Fibroblast of peridontal ligament (primary cell): ENCODE measurements around the gene RIOK3.
A peak's percentile ranks its signal among the peaks of the same experiment; 100 is the strongest.
"Not testable (repeated sequence)": the region's sequence is repeated elsewhere in the genome, so short reads cannot be mapped to it uniquely, and the experiment has no call there.

Source experiments
- DNase-seq: peaks from one replicate; pipeline ENCODE4 v3.0.0-alpha.2; 2010; ENCODE audit errors: extremely low read depth

The RIOK3 gene

DNA sequence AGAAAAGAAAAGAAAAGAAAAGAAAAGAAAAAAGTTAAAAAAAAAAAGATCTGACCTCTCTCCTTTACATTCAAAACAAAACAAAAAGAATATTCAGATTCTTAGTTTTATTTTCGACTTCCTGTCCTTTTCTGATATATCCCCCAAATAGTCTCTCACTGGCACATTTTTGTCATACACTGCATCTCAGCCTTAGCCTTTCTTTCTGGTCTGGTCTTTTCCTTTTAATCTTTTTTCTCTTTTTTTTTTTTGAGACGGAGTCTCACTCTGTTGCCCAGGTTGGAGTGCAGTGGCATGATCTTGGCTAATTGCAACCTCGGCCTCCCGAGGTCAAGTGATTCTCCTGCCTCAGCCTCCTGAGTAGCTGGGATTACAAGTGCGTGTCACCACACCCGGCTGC is 1.6 kb upstream of the RIOK3 start:
- DNase-seq = no peak

DNA sequence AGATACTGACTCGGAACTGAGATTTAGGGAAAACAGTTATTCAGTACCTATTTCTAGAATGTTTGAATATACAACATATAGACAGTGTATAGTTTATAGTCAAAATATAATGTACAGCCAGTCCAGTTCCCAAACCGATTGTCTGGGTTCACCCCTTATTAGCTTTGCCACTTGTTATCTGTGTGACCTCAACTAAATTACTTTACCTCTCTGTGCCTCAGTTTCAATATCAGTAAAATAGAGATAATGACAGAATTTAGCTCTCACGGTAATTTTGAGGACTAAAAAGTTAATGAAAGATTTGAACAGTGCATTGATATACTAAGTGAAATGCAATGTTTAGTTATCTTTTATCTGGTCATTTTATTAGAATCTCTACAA is 750 bp upstream of the RIOK3 start:
- no peak for DNase-seq

DNA sequence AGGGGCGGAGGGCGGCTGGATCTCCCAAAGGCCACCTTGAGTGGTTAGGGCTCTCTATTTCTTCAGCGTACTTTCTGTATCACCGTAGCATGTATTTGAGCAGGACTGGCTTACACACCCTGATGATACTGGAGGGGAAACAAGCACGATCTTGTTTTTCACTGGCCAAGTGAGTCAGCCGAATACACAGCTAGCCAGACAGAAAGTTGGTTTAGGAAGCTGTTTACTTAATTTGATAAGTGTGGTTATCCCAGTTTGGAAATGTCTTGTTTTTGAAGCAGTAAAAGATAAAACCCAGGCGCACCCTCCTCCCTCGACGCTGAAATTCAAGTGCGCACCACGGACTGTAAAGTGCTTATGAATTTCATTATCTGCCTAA is 582 bp downstream of the RIOK3 start:
- peak; percentile 59 for DNase-seq

DNA sequence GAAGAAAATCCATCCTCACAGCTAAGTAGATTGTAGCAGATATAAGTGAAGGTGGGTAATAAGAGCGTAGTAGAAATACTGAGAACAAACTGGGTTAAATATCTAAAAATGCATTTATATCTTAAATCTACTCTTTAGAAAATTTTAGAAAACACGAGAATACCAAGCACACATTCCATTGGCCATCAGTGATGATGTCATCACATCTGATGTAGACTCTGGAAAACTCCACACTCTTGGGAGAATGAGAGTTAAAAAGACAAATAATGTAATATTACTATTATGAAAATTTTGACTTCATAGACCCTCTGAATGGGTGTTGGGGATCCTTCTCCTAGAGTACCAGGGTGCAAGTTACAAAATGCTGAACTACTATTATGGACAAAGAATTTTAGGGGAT is 3.7 kb downstream of the RIOK3 start:
- DNase-seq = no peak

DNA sequence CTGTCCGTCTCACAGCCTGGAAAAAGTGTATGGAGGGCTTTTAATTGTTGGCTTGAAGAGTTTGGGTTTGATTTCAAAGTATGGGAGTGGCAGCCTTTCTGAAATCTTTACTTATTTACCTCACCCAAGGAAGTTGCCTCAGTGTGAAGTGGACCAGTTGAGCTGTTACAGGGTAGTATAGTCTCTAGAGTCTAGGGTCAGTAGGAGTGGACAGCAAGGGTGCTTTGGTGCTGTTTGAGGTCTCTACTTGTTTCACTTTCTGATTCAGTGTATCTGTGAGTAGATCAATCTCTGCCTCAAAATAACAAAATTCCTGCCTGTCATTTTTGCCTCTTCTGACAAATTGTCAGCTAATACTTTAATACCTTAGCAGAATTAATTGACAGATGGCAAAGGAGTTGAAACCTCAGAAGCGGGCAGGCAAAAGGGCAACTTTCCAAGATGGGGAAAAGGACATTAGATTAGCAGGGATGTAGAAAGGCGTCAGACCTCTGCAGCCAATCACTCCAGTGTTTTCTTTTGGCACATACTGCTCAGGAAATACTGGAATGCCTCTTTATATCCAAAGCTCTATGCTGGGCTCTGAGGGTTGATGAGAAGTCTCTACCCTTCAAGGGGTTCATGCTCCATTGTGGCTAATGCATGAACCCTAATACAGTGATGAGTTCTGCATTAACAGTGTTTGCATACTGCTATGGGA is 5.9 kb downstream of the RIOK3 start:
- no peak for DNase-seq

DNA sequence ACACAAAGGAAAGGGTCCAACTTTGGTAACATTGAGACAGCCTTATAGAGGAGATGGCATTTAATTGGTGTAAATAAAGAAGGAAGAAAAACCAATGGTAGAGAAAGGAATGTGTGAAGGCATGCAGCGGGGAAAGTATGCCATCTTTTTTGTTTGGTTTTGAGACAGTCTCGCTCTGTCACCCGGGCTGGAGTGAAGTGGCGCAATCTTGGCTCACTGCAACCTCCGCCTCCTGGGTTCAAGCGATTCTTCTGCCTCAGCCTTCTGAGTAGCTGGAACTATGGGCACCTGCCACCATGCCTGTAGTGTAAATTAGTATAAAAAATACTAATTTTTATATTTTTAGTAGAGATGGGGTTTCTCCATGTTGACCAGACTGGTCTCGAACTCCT is 6.4 kb downstream of the RIOK3 start:
- DNase-seq = no peak

DNA sequence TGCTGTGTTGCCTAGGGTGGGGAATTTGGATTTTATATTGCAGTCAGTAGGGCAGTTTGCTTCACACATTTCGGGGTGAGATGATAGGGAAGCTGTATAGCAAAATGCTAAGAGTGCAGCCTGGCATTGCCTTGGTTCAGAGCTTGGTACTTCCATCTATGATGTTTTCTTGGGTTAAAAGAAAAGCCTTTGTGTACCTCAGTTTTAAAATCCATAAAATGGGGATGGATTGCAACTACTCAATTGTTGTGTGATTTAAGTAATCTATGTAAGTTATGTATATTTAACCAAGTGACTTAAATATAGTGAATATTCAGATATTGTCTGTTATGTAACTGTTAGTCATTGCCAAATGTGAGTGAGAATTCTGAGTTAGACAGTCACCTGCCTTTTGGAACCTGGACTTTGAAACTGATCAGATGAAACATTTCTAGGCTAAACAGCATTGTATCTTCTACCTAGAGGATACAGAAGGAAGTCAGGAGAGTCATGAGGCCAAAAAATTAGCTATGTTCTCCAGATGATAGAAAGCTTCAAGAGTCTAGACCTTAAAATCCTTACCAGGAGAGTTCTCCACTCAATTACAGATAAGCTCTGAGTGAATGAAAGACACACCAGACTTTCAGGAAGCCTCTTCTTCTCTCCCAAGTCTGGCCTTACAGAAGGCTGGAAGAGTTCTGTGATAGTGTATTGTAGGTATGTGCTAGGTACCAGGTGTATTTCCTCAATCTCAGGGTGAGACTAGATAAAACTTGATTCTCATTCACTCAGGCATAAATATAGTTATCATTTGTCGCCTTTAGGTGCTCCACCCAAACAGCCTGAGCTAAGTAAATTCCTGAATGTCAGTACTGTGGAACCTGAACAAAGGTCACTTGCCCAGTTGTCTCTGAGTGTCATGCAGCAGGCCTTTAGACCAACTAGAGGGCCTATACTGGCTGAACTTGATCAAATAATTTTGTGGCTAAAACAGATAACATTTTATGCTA is 7.5 kb downstream of the RIOK3 start:
- DNase-seq = no peak

DNA sequence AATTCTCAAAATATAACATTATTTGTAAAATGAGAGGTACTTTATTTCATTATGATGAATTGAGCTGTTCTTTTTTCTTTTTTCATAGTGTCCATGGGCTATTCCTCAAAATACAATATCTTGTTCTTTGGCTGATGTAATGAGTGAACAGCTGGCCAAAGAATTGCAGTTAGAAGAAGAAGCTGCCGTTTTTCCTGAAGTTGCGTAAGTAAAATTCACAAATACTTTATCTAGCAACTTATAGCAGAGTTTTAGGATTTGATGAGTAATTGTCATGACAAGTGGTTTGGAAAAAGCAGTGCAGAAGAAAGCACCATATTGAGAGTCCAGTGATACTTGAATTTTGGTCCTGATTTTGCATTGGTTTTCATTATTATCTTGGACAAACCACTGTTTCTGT is 9.8 kb downstream of the RIOK3 start:
- DNase-seq = no peak

DNA sequence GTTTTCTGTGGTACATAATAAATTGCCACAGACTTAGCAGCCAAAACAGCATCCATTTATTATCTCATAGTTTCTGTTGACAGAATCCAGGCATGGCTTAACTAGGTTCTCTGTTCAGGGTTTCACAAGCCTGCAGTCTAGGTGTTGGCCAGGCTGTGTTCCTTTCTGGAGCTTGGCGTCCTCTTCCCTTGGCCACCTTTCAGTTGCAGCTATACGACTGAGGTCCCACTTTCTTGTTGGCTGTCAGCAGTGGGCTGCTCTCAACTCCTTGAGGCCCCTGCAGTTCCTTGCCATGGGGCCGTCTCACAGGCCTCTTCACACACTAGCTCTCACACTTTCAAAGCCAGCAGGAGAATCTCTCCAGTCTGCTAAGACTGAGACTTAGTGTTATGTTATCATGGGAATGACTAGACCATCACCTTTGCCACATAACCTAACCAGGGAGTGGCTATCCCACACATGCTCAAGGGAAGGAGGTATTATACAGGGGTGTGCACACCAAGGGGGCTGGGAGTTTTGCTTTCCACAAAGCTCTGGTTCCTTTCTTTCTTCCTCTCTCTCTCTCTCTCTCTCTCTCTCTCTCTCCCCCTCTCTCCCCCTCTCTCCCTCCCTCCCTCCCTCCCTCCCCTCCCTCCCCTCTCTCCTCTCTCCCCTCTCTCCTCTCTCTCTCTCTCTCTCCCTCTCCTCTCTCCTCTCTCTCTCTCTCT is 15.8 kb downstream of the RIOK3 start:
- DNase-seq = no peak

DNA sequence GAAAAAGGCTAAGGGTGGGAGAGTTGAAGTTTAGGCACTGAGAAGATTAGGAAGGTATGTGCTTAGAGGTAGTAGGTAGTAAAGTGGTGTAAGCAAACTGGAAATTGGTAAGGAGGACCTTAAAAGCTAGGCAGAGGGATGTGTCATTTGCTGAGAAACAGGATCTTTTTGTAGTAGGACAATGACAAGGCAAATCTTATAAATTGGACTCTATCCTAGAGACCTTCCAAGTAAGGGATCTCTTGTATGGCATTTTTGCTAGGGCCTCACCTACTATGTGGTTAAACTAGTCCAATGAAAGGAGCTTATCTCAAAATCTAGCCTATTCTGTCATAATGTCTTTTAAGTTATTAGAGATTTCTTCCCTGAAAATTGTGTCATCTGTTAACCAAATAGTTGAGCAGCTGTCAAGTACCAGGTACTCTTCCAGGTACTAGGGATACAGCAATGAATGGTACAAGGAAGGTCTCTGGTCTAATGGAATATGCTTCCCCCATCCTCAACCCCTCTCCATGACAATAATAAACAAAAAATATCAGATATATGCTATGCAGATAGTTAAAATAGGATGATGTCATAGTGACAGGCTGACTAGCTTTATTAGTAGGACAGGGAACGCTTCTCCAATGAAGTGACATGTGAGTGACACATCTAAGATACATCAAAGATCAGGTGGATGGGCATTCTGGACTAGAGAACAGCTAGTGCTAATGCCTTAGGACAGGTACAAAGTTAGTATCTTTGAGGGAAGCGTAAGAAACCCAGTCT is 17.7 kb downstream of the RIOK3 start:
- DNase-seq = no peak

DNA sequence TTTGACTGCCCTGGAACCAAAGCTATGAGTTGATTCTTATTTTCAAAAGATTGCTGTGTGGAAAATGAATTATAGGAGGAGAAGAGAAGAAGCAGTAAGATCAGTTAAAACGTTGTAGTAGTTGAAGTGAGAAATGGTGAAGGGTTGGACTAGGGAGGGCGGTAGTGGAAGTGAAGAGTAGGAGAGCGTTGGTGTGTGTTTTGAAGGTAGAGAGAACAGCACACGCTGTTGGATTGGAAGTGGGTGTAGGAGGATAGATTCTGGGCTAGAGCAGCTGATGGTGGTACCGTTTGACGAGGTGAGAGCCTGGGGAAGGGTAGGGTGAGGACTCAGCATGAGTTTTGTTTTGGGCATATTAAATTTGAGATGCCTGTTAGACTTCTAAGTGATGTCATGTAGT is 18.4 kb downstream of the RIOK3 start:
- DNase-seq = no peak

DNA sequence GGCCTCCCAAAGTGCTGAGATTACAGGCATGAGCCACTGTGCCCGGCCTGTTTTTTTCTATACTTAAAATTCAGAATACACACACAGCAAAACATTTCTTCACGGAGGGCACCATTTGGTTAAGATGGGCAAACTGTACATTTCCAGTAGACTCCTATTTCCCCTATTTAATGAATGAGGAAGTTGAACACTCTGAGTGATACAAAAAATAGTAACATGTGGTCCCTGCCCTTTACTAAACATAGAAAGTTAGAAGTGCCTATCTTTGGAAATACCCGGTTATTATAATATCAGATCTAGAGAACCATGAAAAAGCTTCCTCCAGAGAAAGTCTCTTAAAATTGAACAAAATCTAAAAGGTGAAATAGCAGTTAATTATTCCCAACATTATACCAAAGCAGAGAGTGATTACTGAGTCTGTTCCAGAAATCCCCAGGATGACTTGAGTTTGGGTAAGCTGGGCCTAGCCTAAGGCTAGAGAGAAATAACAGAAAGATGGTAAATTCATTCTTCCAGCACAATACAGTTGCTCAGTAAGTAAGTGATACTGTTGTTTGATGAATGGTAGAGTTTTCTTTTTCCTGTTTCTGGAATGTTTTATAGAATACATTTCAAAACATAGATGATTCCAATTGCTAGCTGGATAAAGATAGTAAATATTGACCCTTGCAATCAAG is 26.9 kb downstream of the RIOK3 start:
- DNase-seq = no peak

DNA sequence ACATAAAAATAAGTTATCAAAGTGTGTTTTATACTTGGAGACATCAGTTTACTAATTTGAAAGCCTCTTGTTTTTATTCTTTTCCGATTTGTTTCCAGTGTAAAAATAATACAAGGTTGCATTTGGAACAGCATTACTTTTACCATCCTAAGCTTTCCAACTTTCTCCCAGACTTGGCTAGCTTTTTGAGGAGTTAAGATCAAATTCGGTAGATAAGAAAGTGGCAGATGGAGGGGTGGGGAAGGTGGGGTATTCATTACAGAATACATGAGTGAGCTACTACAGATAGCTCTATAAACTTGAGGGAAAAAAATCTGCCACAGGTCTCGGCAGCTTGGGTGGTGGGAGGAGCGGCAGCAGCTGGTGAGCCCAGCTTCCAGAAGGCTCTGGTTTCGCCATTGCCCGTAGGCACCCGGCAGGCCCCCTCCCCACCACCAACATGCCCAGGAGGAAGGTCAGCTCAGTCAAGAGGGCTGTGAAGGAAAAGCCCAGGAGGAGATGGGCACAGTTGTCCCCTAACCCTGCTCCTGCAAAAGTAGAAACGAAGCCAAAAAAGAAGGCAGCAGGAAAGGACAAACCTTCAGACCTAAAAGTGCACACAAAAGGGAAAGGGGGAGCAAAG is 31.6 kb downstream of the RIOK3 start:
- no peak for DNase-seq

DNA sequence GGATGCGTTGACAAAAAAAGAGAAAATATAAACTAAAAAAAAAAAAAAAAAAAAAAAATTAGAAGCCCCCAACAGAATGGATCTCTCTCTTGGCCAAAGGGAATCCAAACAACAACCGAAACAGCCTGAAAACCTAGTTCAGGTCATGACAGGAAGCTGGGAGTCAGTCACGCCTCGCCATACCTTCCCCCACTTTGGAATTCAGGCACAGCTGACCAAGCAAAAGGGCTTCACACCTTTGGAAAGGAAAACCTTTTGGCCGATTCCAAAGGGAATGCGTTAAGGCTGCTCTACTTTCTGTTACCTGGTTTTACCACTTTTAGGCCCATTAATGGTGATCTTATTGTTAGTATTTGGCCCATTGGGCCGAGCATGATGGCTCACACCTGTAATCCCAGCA is 32.3 kb downstream of the RIOK3 start:
- no peak for DNase-seq

DNA sequence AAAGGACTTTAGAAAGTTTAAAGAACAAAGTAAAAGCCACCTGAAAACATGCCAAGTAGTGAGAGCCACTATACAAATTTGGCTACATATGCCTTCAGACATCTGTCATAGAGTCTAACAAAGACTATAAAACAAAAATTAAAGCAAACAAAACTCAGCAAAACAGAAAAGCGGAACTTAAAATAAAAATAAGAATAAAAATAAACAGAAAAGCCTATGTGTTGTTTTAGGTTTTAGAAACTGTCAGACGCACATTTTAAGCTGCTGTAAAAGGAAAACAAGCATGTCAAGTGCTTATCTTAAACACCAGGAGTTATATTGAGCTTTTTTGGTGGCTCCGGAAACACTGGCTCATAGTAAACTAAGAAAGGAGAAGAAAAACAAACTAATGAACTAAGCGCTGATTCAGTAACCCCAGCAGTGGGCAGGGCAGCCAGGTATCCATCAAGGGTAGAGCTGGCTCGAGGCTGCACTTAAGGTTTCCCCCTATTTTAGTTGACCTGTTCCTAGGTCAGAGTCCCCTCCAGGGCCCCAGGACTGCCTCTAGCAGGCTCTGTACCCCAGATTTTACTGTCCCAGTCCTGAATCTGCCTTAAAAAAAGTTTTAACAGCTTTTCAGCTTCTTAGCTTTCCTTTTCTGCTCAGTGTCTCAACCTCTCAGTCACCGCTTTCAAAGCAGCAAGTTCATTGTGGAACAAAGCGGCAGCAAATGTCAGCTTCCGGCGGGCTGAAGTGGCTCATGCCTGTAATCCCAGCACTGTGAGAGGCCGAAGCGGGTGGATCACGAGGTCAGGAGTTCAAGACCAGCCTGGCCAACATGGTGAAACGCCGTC is 34.9 kb downstream of the RIOK3 start:
- DNase-seq = no peak

DNA sequence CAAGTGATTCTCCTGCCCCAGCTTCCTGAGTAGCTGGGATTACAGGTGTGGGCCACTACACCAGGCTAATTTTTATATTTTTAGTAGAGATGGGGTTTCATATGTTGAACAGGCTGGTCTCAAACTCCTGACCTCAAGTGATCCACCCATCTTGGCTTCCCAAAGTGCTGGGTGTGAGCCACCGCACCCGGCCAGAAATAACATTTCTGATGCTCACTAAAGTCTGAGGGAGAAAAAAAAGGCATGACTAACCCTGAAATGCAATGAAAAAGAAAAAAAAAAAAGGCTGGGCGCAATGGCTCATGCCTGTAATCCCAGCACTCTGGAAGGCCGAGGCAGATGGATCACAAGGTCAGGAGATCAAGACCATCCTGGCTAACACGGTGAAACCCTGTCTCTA is 36.5 kb downstream of the RIOK3 start:
- not testable (repeated sequence) for DNase-seq

DNA sequence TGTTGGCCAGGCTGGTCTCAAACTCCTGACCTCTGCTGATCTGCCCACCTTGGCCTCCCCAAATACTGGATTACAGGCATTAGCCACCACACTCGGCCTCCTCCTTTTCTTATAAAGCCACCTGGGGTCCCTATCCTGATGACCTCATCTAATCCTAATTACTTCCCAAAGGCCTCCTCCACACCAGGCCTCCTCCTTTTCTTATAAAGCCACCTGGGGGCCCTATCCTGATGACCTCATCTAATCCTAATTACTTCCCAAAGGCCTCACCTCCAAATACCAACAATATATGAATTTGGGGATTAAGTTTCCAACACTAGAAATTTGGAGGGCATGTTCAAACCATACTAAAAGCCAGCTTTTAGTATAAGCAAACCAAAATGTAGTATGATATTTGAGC is 40.6 kb downstream of the RIOK3 start:
- DNase-seq = no peak

DNA sequence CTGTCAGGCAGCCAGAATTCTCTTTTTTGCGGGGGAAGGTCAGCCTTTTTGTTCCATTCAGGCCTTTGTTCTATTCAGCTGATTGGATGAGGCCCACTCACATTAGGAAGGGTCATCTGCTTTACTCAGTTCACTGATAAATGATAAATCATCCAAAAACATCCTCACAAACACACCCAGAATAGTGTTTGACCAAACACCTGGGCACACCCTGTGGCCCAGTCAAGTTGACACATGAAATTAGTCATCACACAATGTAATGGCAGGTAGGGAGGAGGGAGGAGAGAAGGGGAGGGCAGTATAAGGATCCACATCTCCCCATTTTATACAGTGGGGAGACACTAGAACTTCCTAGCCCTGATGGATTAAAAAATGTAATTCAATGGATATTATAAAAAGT is 41.9 kb downstream of the RIOK3 start:
- DNase-seq = no peak

DNA sequence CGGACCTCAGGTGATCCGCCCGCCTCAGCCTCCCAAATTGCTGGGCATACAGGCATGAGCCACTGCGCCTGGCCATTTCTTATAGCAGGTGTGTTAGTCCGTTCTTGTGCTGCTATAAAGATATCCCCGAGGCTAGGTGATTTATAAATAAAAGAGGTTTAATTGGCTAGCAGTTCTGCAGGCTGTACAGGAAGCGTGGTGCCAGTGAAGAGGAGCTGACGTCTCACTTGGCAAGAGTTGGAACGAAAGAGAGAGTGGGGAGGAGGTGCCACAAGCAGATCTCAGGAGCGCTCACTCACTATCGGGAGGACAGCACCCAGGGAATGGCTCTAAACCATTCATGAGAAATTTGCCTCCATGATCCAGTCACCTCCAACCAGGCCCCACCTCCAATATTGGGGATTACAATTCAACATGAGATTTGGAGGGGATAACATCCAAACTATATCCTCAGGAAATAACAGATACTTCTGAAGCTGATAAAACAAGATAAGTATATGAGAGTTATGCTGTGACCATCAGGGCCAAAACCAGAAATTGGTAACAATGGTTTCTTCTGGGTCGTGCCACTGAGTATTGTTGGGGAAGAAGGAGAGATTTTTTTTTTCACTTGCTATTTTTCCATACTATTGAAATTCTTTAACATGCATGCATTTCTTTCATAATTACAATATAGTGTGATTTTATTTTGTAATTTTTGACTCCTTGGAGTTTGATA is 42.8 kb downstream of the RIOK3 start:
- DNase-seq = no peak
